Esophagus squamous epithelium (tissue), 4 donors: ENCODE measurements around the gene WBP1.
"Not testable (repeated sequence)": the region's sequence is repeated elsewhere in the genome, so short reads cannot be mapped to it uniquely, and the experiment has no call there.

Experiments used
- CTCF ChIP-seq, 6 experiments: fragments of 450-650 bp in 4 of 6; fragments of 200-600 bp in 2 of 6; sonication (generic) in 2 of 6; IDR thresholded peaks; one replicate each; pipeline ENCODE4 v1.5.1; 2016 to 2019; ENCODE audit warnings: antibody characterized with exemption in 6 of 6, mild to moderate bottlenecking in 4 of 6, moderate library complexity in 4 of 6
- POLR2A ChIP-seq, 4 donors: fragments of 450-650 bp; IDR thresholded peaks; one replicate each; pipeline ENCODE4 v1.6.1; 2017; ENCODE audit warnings: antibody characterized with exemption in 4 of 4, mild to moderate bottlenecking in 4 of 4, moderate library complexity in 3 of 4

DNA sequence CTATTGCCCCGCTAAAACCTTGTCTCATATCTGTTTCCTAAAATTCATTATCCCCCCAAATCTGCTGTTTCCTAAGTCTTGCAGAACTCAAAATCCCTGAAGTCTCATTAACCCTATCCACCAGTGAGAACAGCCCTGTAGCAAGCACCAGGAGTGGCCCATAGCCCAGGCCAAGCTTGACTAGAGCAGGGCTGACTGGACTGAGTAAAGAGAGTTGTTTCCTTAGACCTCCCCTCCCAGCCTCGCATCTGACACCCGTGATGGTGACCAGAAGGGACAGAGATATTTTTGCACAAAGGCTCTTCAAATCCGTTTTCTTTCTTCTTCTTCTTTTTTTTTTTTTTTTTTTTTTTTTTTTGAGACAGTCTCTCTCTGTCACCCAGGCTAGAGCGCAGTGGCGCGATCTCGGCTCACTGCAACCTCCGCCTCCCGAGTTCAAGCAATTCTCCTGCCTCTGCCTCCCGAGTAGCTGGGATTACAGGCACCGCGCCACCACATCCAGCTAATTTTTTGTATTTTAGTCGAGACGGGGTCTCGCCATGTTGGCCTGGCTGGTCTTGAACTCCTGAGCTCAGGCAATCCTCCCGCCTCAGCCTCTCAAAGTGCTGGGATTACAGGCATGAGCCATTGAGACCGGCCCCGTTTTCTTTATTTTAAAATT is 37.7 kb upstream of the WBP1 start:
- TF ChIP-seq CTCF, POLR2A (IDR thresholded peaks at IDR 0.05): not testable (repeated sequence)
